Measurements from ENCODE around the gene ABCC12.

DNA sequence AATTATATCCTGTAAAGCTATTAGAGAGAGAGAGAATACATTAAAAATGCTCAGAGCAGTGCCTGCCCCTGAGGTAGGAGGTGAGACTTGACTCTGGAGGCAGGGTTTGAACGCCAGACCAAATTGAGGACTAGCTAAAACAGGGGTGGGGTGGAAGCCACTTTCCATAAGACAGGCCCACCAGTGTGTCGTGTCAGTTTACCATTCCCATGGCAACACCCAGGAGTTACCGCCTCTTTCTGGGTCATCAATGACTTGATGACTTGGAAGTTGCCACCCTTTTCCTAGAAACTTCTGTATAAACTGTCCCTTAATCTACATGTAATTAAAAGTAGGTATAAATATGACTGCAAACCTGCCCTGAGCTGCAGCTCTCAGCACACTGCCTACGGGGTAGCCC is 32.0 kb upstream of the ABCC12 start:
- TF ChIP-seq NPAS2 (CRISPR knock-in tag; IDR thresholded peaks at IDR 0.05; ENCODE audit: borderline replicate concordance), result no peak
- TF ChIP-seq, protein P1, sequence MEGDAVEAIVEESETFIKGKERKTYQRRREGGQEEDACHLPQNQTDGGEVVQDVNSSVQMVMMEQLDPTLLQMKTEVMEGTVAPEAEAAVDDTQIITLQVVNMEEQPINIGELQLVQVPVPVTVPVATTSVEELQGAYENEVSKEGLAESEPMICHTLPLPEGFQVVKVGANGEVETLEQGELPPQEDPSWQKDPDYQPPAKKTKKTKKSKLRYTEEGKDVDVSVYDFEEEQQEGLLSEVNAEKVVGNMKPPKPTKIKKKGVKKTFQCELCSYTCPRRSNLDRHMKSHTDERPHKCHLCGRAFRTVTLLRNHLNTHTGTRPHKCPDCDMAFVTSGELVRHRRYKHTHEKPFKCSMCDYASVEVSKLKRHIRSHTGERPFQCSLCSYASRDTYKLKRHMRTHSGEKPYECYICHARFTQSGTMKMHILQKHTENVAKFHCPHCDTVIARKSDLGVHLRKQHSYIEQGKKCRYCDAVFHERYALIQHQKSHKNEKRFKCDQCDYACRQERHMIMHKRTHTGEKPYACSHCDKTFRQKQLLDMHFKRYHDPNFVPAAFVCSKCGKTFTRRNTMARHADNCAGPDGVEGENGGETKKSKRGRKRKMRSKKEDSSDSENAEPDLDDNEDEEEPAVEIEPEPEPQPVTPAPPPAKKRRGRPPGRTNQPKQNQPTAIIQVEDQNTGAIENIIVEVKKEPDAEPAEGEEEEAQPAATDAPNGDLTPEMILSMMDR (IDR thresholded peaks at IDR 0.05), result no peak
- TF ChIP-seq, protein P2, sequence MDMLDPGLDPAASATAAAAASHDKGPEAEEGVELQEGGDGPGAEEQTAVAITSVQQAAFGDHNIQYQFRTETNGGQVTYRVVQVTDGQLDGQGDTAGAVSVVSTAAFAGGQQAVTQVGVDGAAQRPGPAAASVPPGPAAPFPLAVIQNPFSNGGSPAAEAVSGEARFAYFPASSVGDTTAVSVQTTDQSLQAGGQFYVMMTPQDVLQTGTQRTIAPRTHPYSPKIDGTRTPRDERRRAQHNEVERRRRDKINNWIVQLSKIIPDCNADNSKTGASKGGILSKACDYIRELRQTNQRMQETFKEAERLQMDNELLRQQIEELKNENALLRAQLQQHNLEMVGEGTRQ (IDR thresholded peaks at IDR 0.05), result no peak
- no peak for TF ChIP-seq NR3C1 (IDR thresholded peaks at IDR 0.05)
- no peak for TF ChIP-seq POLR2AphosphoS2 (conservative IDR thresholded peaks at IDR 0.05; ENCODE audit: low read length)
- no peak for TF ChIP-seq FOSL2 (IDR thresholded peaks at IDR 0.05)
- TF ChIP-seq FOSL2 (CRISPR knock-in tag; IDR thresholded peaks at IDR 0.05), result no peak
- TF ChIP-seq RARB (CRISPR knock-in tag; IDR thresholded peaks at IDR 0.05), result no peak
- no peak for TF ChIP-seq POLR2A (IDR thresholded peaks at IDR 0.05; ENCODE audit: low read length)
- TF ChIP-seq, protein P3, sequence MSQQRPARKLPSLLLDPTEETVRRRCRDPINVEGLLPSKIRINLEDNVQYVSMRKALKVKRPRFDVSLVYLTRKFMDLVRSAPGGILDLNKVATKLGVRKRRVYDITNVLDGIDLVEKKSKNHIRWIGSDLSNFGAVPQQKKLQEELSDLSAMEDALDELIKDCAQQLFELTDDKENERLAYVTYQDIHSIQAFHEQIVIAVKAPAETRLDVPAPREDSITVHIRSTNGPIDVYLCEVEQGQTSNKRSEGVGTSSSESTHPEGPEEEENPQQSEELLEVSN (IDR thresholded peaks at IDR 0.05; ENCODE audit: borderline replicate concordance, low read depth), result no peak
- no peak for TF ChIP-seq RCOR1 (IDR thresholded peaks at IDR 0.05; ENCODE audit: low read depth, low read length)
- TF ChIP-seq RNF2 (IDR thresholded peaks at IDR 0.05; ENCODE audit: borderline replicate concordance, low read depth), result no peak

Data from A549 (cell line).